ENCODE measurements around the gene PSMD2.
A peak's percentile ranks its signal among the peaks of the same experiment; 100 is the strongest.
"Not testable (repeated sequence)": the region's sequence is repeated elsewhere in the genome, so short reads cannot be mapped to it uniquely, and the experiment has no call there.

Gene PSMD2

GRCh38 chr3:184261854-184262763, 36.9 kb upstream of the PSMD2 start:
- Mint-ChIP-seq H3K4me3 (peak overlapping the region; percentile 68), H3K9me3 (no peaks in the 10 kb centered on the region), H3K27me3 (peaks cover 75% of the 10 kb centered on the region), H3K4me1 (ENCODE audit: low read depth) (peaks cover 29% of the 10 kb centered on the region), H3K27ac (no peak overlapping the region), H3K36me3 (ENCODE audit: low read depth) (peaks cover 16% of the 10 kb centered on the region)
- intact Hi-C loops (cut with micrococcal nuclease) = no loop called here

- Mint-ChIP-seq H3K9me3 (no peaks in the 10 kb centered on the region), H3K27me3 (peaks cover 76% of the 10 kb centered on the region), H3K27ac (no peak overlapping the region), H3K4me3 (no peak overlapping the region), H3K4me1 (ENCODE audit: low read depth) (peaks cover 29% of the 10 kb centered on the region), H3K36me3 (ENCODE audit: low read depth) (peaks cover 11% of the 10 kb centered on the region)
- intact Hi-C loops (cut with micrococcal nuclease) = no loop called here
Observed at GRCh38 chr3:184262764-184263179, 36.3 kb upstream of the PSMD2 start.

GRCh38 chr3:184267249-184267648, 31.8 kb upstream of the PSMD2 start:
- H3K9me3 Mint-ChIP-seq; H3K4me3 Mint-ChIP-seq; H3K4me1 Mint-ChIP-seq (ENCODE audit: low read depth); H3K27ac Mint-ChIP-seq; H3K36me3 Mint-ChIP-seq (ENCODE audit: low read depth); intact Hi-C loops (cut with micrococcal nuclease): not testable (repeated sequence)
- peaks cover 70% of the 10 kb centered on the region for H3K27me3 Mint-ChIP-seq

GRCh38 chr3:184272269-184272668, 26.8 kb upstream of the PSMD2 start:
- Mint-ChIP-seq H3K9me3 (no peaks in the 10 kb centered on the region), H3K4me1 (ENCODE audit: low read depth) (peaks cover 1% of the 10 kb centered on the region), H3K27ac (no peak overlapping the region), H3K4me3 (no peak overlapping the region), H3K27me3 (peaks cover 70% of the 10 kb centered on the region), H3K36me3 (ENCODE audit: low read depth) (no peaks in the 10 kb centered on the region)
- intact Hi-C loops (cut with micrococcal nuclease) = no loop called here

GRCh38 chr3:184275381-184275701, 23.7 kb upstream of the PSMD2 start:
- H3K4me3 Mint-ChIP-seq = no peak overlapping the region
- intact Hi-C loops (cut with micrococcal nuclease) = no loop called here
- peaks cover 5% of the 10 kb centered on the region for H3K4me1 Mint-ChIP-seq (ENCODE audit: low read depth)
- H3K27ac Mint-ChIP-seq = no peak overlapping the region
- peaks cover 73% of the 10 kb centered on the region for H3K27me3 Mint-ChIP-seq
- no peaks in the 10 kb centered on the region for H3K36me3 Mint-ChIP-seq (ENCODE audit: low read depth)
- H3K9me3 Mint-ChIP-seq = no peaks in the 10 kb centered on the region

- H3K4me3 Mint-ChIP-seq = no peak within 1 kb of the TSS
- H3K27me3 Mint-ChIP-seq = peaks cover 71% of the 10 kb centered on the region
- H3K4me1 Mint-ChIP-seq (ENCODE audit: low read depth) = peaks cover 5% of the 10 kb centered on the region
- H3K9me3 Mint-ChIP-seq = no peaks in the 10 kb centered on the region
- intact Hi-C loops (cut with micrococcal nuclease) = no loop called here
- no peaks in the 10 kb centered on the region for H3K36me3 Mint-ChIP-seq (ENCODE audit: low read depth)
- H3K27ac Mint-ChIP-seq = no peak within 1 kb of the TSS
Observed at GRCh38 chr3:184275961-184276910, 22.8 kb upstream of the PSMD2 start, which contains the start of gene ECE2. Gene ECE2, plus strand, starts transcription at chr3:184276022. Its CDS starts 132 bp downstream, at chr3:184276154.

- intact Hi-C loops (cut with micrococcal nuclease) = no loop called here
- no peaks in the 10 kb centered on the region for H3K36me3 Mint-ChIP-seq (ENCODE audit: low read depth)
- peaks cover 63% of the 10 kb centered on the region for H3K27me3 Mint-ChIP-seq
- H3K27ac Mint-ChIP-seq = no peak overlapping the region
- H3K4me3 Mint-ChIP-seq = no peak overlapping the region
- H3K4me1 Mint-ChIP-seq (ENCODE audit: low read depth) = peaks cover 5% of the 10 kb centered on the region
- no peaks in the 10 kb centered on the region for H3K9me3 Mint-ChIP-seq
Observed at GRCh38 chr3:184277366-184277765, 21.7 kb upstream of the PSMD2 start.

- peaks cover 43% of the 10 kb centered on the region for H3K27me3 Mint-ChIP-seq
- intact Hi-C loops (cut with micrococcal nuclease) = no loop called here
- no peaks in the 10 kb centered on the region for H3K9me3 Mint-ChIP-seq
- H3K4me3 Mint-ChIP-seq = no peak overlapping the region
- no peak overlapping the region for H3K27ac Mint-ChIP-seq
- H3K4me1 Mint-ChIP-seq (ENCODE audit: low read depth) = peaks cover 14% of the 10 kb centered on the region
- no peaks in the 10 kb centered on the region for H3K36me3 Mint-ChIP-seq (ENCODE audit: low read depth)
Observed at GRCh38 chr3:184282941-184283340, 16.1 kb upstream of the PSMD2 start.

- no peaks in the 10 kb centered on the region for H3K36me3 Mint-ChIP-seq (ENCODE audit: low read depth)
- peaks cover 38% of the 10 kb centered on the region for H3K27me3 Mint-ChIP-seq
- no peak overlapping the region for H3K27ac Mint-ChIP-seq
- peaks cover 14% of the 10 kb centered on the region for H3K4me1 Mint-ChIP-seq (ENCODE audit: low read depth)
- H3K4me3 Mint-ChIP-seq = no peak overlapping the region
- no peaks in the 10 kb centered on the region for H3K9me3 Mint-ChIP-seq
- intact Hi-C loops (cut with micrococcal nuclease) = no loop called here
Observed at GRCh38 chr3:184283681-184284080, 15.4 kb upstream of the PSMD2 start.

GRCh38 chr3:184284696-184285095, 14.3 kb upstream of the PSMD2 start:
- H3K27ac Mint-ChIP-seq = no peak overlapping the region
- no peak overlapping the region for H3K4me3 Mint-ChIP-seq
- H3K9me3 Mint-ChIP-seq = no peaks in the 10 kb centered on the region
- H3K27me3 Mint-ChIP-seq = peaks cover 33% of the 10 kb centered on the region
- H3K4me1 Mint-ChIP-seq (ENCODE audit: low read depth) = peaks cover 14% of the 10 kb centered on the region
- intact Hi-C loops (cut with micrococcal nuclease) = no loop called here
- no peaks in the 10 kb centered on the region for H3K36me3 Mint-ChIP-seq (ENCODE audit: low read depth)

- H3K4me1 Mint-ChIP-seq (ENCODE audit: low read depth) = peaks cover 7% of the 10 kb centered on the region
- no peaks in the 10 kb centered on the region for H3K9me3 Mint-ChIP-seq
- H3K36me3 Mint-ChIP-seq (ENCODE audit: low read depth) = no peaks in the 10 kb centered on the region
- intact Hi-C loops (cut with micrococcal nuclease) = loop anchor here (1.0 to 2.0 kb wide), 2 partner anchors 63 to 394 kb away; no protein-coding TSS in a partner anchor
- H3K27me3 Mint-ChIP-seq = peaks cover 28% of the 10 kb centered on the region
- no peak overlapping the region for H3K27ac Mint-ChIP-seq
- H3K4me3 Mint-ChIP-seq = no peak overlapping the region
Observed at GRCh38 chr3:184289426-184289938, 9.6 kb upstream of the PSMD2 start.

GRCh38 chr3:184290331-184290730, 8.7 kb upstream of the PSMD2 start:
- intact Hi-C loops (cut with micrococcal nuclease) = no loop called here
- H3K9me3 Mint-ChIP-seq = no peaks in the 10 kb centered on the region
- peaks cover 29% of the 10 kb centered on the region for H3K27me3 Mint-ChIP-seq
- H3K27ac Mint-ChIP-seq = no peak overlapping the region
- no peak overlapping the region for H3K4me3 Mint-ChIP-seq
- H3K4me1 Mint-ChIP-seq (ENCODE audit: low read depth) = peaks cover 6% of the 10 kb centered on the region
- H3K36me3 Mint-ChIP-seq (ENCODE audit: low read depth) = no peaks in the 10 kb centered on the region

- H3K9me3 Mint-ChIP-seq = no peaks in the 10 kb centered on the region
- no peak overlapping the region for H3K4me3 Mint-ChIP-seq
- H3K36me3 Mint-ChIP-seq (ENCODE audit: low read depth) = no peaks in the 10 kb centered on the region
- intact Hi-C loops (cut with micrococcal nuclease) = no loop called here
- peaks cover 26% of the 10 kb centered on the region for H3K27me3 Mint-ChIP-seq
- no peak overlapping the region for H3K27ac Mint-ChIP-seq
- peaks cover 6% of the 10 kb centered on the region for H3K4me1 Mint-ChIP-seq (ENCODE audit: low read depth)
Observed at GRCh38 chr3:184291044-184291737, 7.8 kb upstream of the PSMD2 start.
